Activated B cell treated with CpG ODN at 0.5 μM for 24 hours (primary cell): ENCODE data around the gene TNFRSF25. TPM values are rescaled to one million over a fixed set of nuclear protein-coding genes. Genes with fewer than 3 reads are reported as not detected.

Experiments
- ATAC-seq: fragments of 200-7000 bp; cut with Tn5 transposase; one replicate; pipeline ENCODE4 v1.10.0; 2021; ENCODE audit warnings: low read depth, mild to moderate bottlenecking, moderate library complexity
- CTCF ChIA-PET: fragments of 350-600 bp; sonication (Branson Sonifier 250); formaldehyde crosslinking; loops from one replicate; lab custom pipeline; 2021; ENCODE audit warnings: antibody characterized with exemption; lab: Charles Lee
- POLR2A ChIA-PET: fragments of 350-600 bp; sonication (Branson Sonifier 250); formaldehyde crosslinking; loops from one replicate; lab custom pipeline; 2021; ENCODE audit warnings: antibody characterized with exemption; lab: Charles Lee
- DNase-seq: peaks from one replicate; pipeline ENCODE4 v3.0.0; 2022
- H3K27ac Mint-ChIP-seq: one replicate; pipeline ENCODE4 v1.8.0; 2020; ENCODE audit warnings: mixed read lengths
- H3K27me3 Mint-ChIP-seq: one replicate; pipeline ENCODE4 v1.8.0; 2021; ENCODE audit warnings: mixed read lengths
- H3K36me3 Mint-ChIP-seq: one replicate; pipeline ENCODE4 v1.8.0; 2021; ENCODE audit warnings: low read depth, mixed read lengths
- H3K4me1 Mint-ChIP-seq: one replicate; pipeline ENCODE4 v1.8.0; 2021; ENCODE audit warnings: mixed read lengths
- H3K4me3 Mint-ChIP-seq: one replicate; pipeline ENCODE4 v1.8.0; 2020; ENCODE audit warnings: mild to moderate bottlenecking, mixed read lengths
- H3K9me3 Mint-ChIP-seq: one replicate; pipeline ENCODE4 v1.8.0; 2020; ENCODE audit warnings: mixed read lengths
- CTCF ChIP-seq: fragments of 200-600 bp; IDR thresholded peaks from one replicate; pipeline ENCODE4 v1.8.0; 2022; ENCODE audit warnings: antibody characterized with exemption, mild to moderate bottlenecking
- intact Hi-C: fragments of 100-400 bp; cut with micrococcal nuclease; formaldehyde crosslinking; loops from one replicate; pipeline ENCODE4 v1.15.1; 2024
- total RNA-seq: library from RNA; stranded (reverse); gene quantifications from 2 replicates; pipeline ENCODE4 v1.2.3, GENCODE V29; 2022

The TNFRSF25 gene
- total RNA-seq, 1 donor from 2014 or later = 2.8 TPM

- DNase-seq (no peak), ATAC-seq (no peak)
- ChIA-PET POLR2A (no interaction called here), CTCF (no interaction called here)
- Mint-ChIP-seq H3K36me3 (no peaks in the 10 kb centered on the region), H3K9me3 (no peaks in the 10 kb centered on the region), H3K27me3 (peaks cover 51% of the 10 kb centered on the region), H3K27ac (no peak overlapping the region), H3K4me3 (no peak overlapping the region), H3K4me1 (peaks cover 3% of the 10 kb centered on the region)
- TF ChIP-seq CTCF = no peak
- intact Hi-C loops = no loop called here
These were observed 49.7 kb downstream of the TNFRSF25 start for GRCh38 chr1:6416295-6416656.

- no peak for TF ChIP-seq CTCF
- Mint-ChIP-seq H3K27ac (no peak overlapping the region), H3K4me3 (no peak overlapping the region), H3K27me3 (peaks cover 50% of the 10 kb centered on the region), H3K9me3 (no peaks in the 10 kb centered on the region), H3K4me1 (no peaks in the 10 kb centered on the region), H3K36me3 (no peaks in the 10 kb centered on the region)
- intact Hi-C loops = no loop called here
- ChIA-PET POLR2A (interaction anchor here (0.6 kb wide), 1 partner anchor 389 kb away, joined by 3 read pairs; no protein-coding TSS in a partner anchor), CTCF (interaction anchor here (1.0 kb wide), 1 partner anchor 8 kb away, joined by 3 read pairs; no protein-coding TSS in a partner anchor)
- ATAC-seq = no peak
- DNase-seq = no peak
These were observed 50.9 kb downstream of the TNFRSF25 start for GRCh38 chr1:6414881-6415626.

- DNase-seq = no peak
- no peak for TF ChIP-seq CTCF
- Mint-ChIP-seq H3K36me3 (no peaks in the 10 kb centered on the region), H3K4me1 (no peaks in the 10 kb centered on the region), H3K4me3 (no peak overlapping the region), H3K27ac (no peak overlapping the region), H3K9me3 (no peaks in the 10 kb centered on the region), H3K27me3 (peaks cover 50% of the 10 kb centered on the region)
- POLR2A ChIA-PET = interaction anchor here (0.6 kb wide), 1 partner anchor 388 kb away, joined by 3 read pairs; no protein-coding TSS in a partner anchor
- ATAC-seq = peak; percentile 52
- CTCF ChIA-PET = interaction anchor here (0.7 to 1.0 kb wide), 2 partner anchors 9 kb away, joined by 3 read pairs; no protein-coding TSS in a partner anchor
- intact Hi-C loops = no loop called here
These were observed 51.5 kb downstream of the TNFRSF25 start for GRCh38 chr1:6414443-6414844.

- peaks cover 45% of the 10 kb centered on the region for H3K27me3 Mint-ChIP-seq
- ChIA-PET CTCF (interaction anchor here (0.8 to 1.4 kb wide), 2 partner anchors 9 to 10 kb away, joined by 3 to 4 read pairs; no protein-coding TSS in a partner anchor), POLR2A (no interaction called here)
- intact Hi-C loops = no loop called here
- H3K4me1 Mint-ChIP-seq = no peaks in the 10 kb centered on the region
- no peak for DNase-seq
- H3K27ac Mint-ChIP-seq = no peak overlapping the region
- no peaks in the 10 kb centered on the region for H3K36me3 Mint-ChIP-seq
- no peak for TF ChIP-seq CTCF
- H3K4me3 Mint-ChIP-seq = no peak overlapping the region
- H3K9me3 Mint-ChIP-seq = no peaks in the 10 kb centered on the region
- ATAC-seq = no peak
These were observed 53.1 kb downstream of the TNFRSF25 start for GRCh38 chr1:6412896-6413295.

Other genes with a start within 250 kb of the TNFRSF25 start
- gene ICMT, start 230.2 kb downstream of the TNFRSF25 start, total RNA-seq = 14.8 and 15.7 TPM in 2 replicates
- not detected in 2 replicates for gene HES3, start 222.0 kb downstream of the TNFRSF25 start, total RNA-seq
- gene GPR153, start 205.1 kb downstream of the TNFRSF25 start, total RNA-seq = 0.12 and 0.22 TPM in 2 replicates
- gene ACOT7, start 72.4 kb downstream of the TNFRSF25 start, total RNA-seq = 12.3 and 12.7 TPM in 2 replicates
- gene HES2, start 46.3 kb downstream of the TNFRSF25 start, total RNA-seq = not detected in 2 replicates
- 0.18 TPM in 1 of 2 replicates, not detected in the other for gene ESPN, start 41.4 kb downstream of the TNFRSF25 start, total RNA-seq
- 0.22 and 0.27 TPM in 2 replicates for gene PLEKHG5, start 25.5 kb upstream of the TNFRSF25 start, total RNA-seq
- gene NOL9, start 88.3 kb upstream of the TNFRSF25 start, total RNA-seq = 43.6 and 58.6 TPM in 2 replicates
- not detected in 2 replicates for gene TAS1R1, start 89.1 kb upstream of the TNFRSF25 start, total RNA-seq
- 53.2 and 53.8 TPM in 2 replicates for gene ZBTB48, start 113.8 kb upstream of the TNFRSF25 start, total RNA-seq
- gene KLHL21, start 136.7 kb upstream of the TNFRSF25 start, total RNA-seq = 14.6 and 15.9 TPM in 2 replicates
- gene PHF13, start 147.6 kb upstream of the TNFRSF25 start, total RNA-seq = 5.4 and 6.1 TPM in 2 replicates
- 16.2 and 21.3 TPM in 2 replicates for gene THAP3, start 158.7 kb upstream of the TNFRSF25 start, total RNA-seq
- 57.0 and 65.6 TPM in 2 replicates for gene DNAJC11, start 235.6 kb upstream of the TNFRSF25 start, total RNA-seq